ENCODE measurements around the gene ABCB9. TPM values are rescaled to one million over a fixed set of nuclear protein-coding genes. Genes with fewer than 3 reads are reported as not detected.
"Not testable (repeated sequence)": the region's sequence is repeated elsewhere in the genome, so short reads cannot be mapped to it uniquely, and the experiment has no call there.

ABCB9 gene
- total RNA-seq, 1 experiment from 2014 or later: 11.0 TPM

GRCh38 chr12:122892724-122893123 lies 73.5 kb downstream of the ABCB9 start:
- not testable (repeated sequence) for H3K27me3 ChIP-seq (replicated peaks); H3K4me3 ChIP-seq; DNase-seq (ENCODE audit: low read depth in 1 of 2, low spot score in 2 of 2); H3K9me3 ChIP-seq (replicated peaks); H3K27ac ChIP-seq
- peaks cover 50% of the 10 kb centered on the region for H3K4me1 ChIP-seq (replicated peaks)
- H3K36me3 ChIP-seq: peaks cover 10% of the 10 kb centered on the region; the same call in 1 of the 2 replicates

GRCh38 chr12:122891661-122892525 lies 74.4 kb downstream of the ABCB9 start:
- H3K27ac ChIP-seq: peak overlapping the region; percentile 61
- H3K4me1 ChIP-seq (replicated peaks): peaks cover 59% of the 10 kb centered on the region
- no peak overlapping the region for H3K4me3 ChIP-seq
- no peaks in the 10 kb centered on the region for H3K27me3 ChIP-seq (replicated peaks)
- H3K36me3 ChIP-seq: peaks cover 10% of the 10 kb centered on the region; the same call in 1 of the 2 replicates
- peak in 1 of 2 experiments; percentile 45 for DNase-seq (ENCODE audit: low read depth in 1 of 2, low spot score in 2 of 2)
- H3K9me3 ChIP-seq (replicated peaks): no peaks in the 10 kb centered on the region

GRCh38 chr12:122889761-122890520 lies 76.3 kb downstream of the ABCB9 start:
- no peaks in the 10 kb centered on the region for H3K9me3 ChIP-seq (replicated peaks)
- H3K27ac ChIP-seq: no peak overlapping the region
- H3K4me3 ChIP-seq: no peak overlapping the region
- peaks cover 5% of the 10 kb centered on the region; the same call in 1 of the 2 replicates for H3K36me3 ChIP-seq
- H3K4me1 ChIP-seq (replicated peaks): peaks cover 61% of the 10 kb centered on the region
- DNase-seq (ENCODE audit: low read depth in 1 of 2, low spot score in 2 of 2): no peak
- H3K27me3 ChIP-seq (replicated peaks): no peaks in the 10 kb centered on the region

- Histone ChIP-seq H3K27ac (peak overlapping the region; percentile 52), H3K9me3 (replicated peaks) (no peaks in the 10 kb centered on the region), H3K4me1 (replicated peaks) (peaks cover 49% of the 10 kb centered on the region), H3K4me3 (no peak overlapping the region), H3K36me3 (no peaks in the 10 kb centered on the region), H3K27me3 (replicated peaks) (no peaks in the 10 kb centered on the region)
- no peak for DNase-seq (ENCODE audit: low read depth in 1 of 2, low spot score in 2 of 2)
These were observed 78.0 kb downstream of the ABCB9 start for GRCh38 chr12:122888232-122888752.

- Histone ChIP-seq H3K4me3 (no peak overlapping the region), H3K36me3 (no peaks in the 10 kb centered on the region), H3K27me3 (replicated peaks) (no peaks in the 10 kb centered on the region), H3K9me3 (replicated peaks) (no peaks in the 10 kb centered on the region), H3K27ac (peak overlapping the region; percentile 52; the same call in 1 of the 2 replicates), H3K4me1 (replicated peaks) (peaks cover 49% of the 10 kb centered on the region)
- no peak for DNase-seq (ENCODE audit: low read depth in 1 of 2, low spot score in 2 of 2)
These were observed 78.4 kb downstream of the ABCB9 start for GRCh38 chr12:122887819-122888212.

GRCh38 chr12:122886851-122887818 lies 79.1 kb downstream of the ABCB9 start:
- Histone ChIP-seq H3K27me3 (replicated peaks) (no peaks in the 10 kb centered on the region), H3K4me3 (no peak overlapping the region), H3K27ac (no peak overlapping the region), H3K4me1 (replicated peaks) (peaks cover 44% of the 10 kb centered on the region), H3K36me3 (no peaks in the 10 kb centered on the region), H3K9me3 (replicated peaks) (no peaks in the 10 kb centered on the region)
- peak in 1 of 2 experiments; percentile 33 for DNase-seq (ENCODE audit: low read depth in 1 of 2, low spot score in 2 of 2)

- no peaks in the 10 kb centered on the region for H3K36me3 ChIP-seq
- H3K27me3 ChIP-seq (replicated peaks): no peaks in the 10 kb centered on the region
- H3K4me3 ChIP-seq: no peak overlapping the region
- H3K4me1 ChIP-seq (replicated peaks): peaks cover 34% of the 10 kb centered on the region
- no peak overlapping the region for H3K27ac ChIP-seq
- H3K9me3 ChIP-seq (replicated peaks): no peaks in the 10 kb centered on the region
- DNase-seq (ENCODE audit: low read depth in 1 of 2, low spot score in 2 of 2): no peak
These were observed 80.1 kb downstream of the ABCB9 start for GRCh38 chr12:122886161-122886560.

- H3K4me1 ChIP-seq (replicated peaks): peaks cover 33% of the 10 kb centered on the region
- DNase-seq (ENCODE audit: low read depth in 1 of 2, low spot score in 2 of 2): no peak
- H3K4me3 ChIP-seq: no peak overlapping the region
- no peak overlapping the region for H3K27ac ChIP-seq
- no peaks in the 10 kb centered on the region for H3K36me3 ChIP-seq
- no peaks in the 10 kb centered on the region for H3K27me3 ChIP-seq (replicated peaks)
- H3K9me3 ChIP-seq (replicated peaks): no peaks in the 10 kb centered on the region
These were observed 81.4 kb downstream of the ABCB9 start for GRCh38 chr12:122884860-122885259.

- peaks cover 32% of the 10 kb centered on the region for H3K4me1 ChIP-seq (replicated peaks)
These were observed 82.0 kb downstream of the ABCB9 start for GRCh38 chr12:122884091-122884826.

GRCh38 chr12:122882908-122883558 lies 83.2 kb downstream of the ABCB9 start:
- Histone ChIP-seq H3K9me3 (replicated peaks) (no peaks in the 10 kb centered on the region), H3K4me1 (replicated peaks) (peaks cover 20% of the 10 kb centered on the region), H3K36me3 (peaks cover 4% of the 10 kb centered on the region; the same call in 1 of the 2 replicates), H3K4me3 (no peak overlapping the region), H3K27ac (no peak overlapping the region), H3K27me3 (replicated peaks) (no peaks in the 10 kb centered on the region)
- DNase-seq (ENCODE audit: low read depth in 1 of 2, low spot score in 2 of 2): no peak

More at GRCh38 chr12:122884091-122884826, 82.0 kb downstream of the ABCB9 start:
- Histone ChIP-seq H3K4me3 (no peak overlapping the region), H3K27me3 (replicated peaks) (no peaks in the 10 kb centered on the region), H3K27ac (no peak overlapping the region), H3K36me3 (no peaks in the 10 kb centered on the region; the same call in 1 of the 2 replicates), H3K9me3 (replicated peaks) (no peaks in the 10 kb centered on the region)
- no peak for DNase-seq (ENCODE audit: low read depth in 1 of 2, low spot score in 2 of 2)

GRCh38 chr12:122880668-122881067 lies 85.6 kb downstream of the ABCB9 start:
- Histone ChIP-seq H3K4me1 (replicated peaks) (peaks cover 9% of the 10 kb centered on the region), H3K27ac (no peak overlapping the region), H3K4me3 (no peak overlapping the region), H3K9me3 (replicated peaks) (no peaks in the 10 kb centered on the region), H3K36me3 (peaks cover 4% of the 10 kb centered on the region), H3K27me3 (replicated peaks) (no peaks in the 10 kb centered on the region)
- DNase-seq (ENCODE audit: low read depth in 1 of 2, low spot score in 2 of 2): no peak

GRCh38 chr12:122880155-122880667 lies 86.1 kb downstream of the ABCB9 start:
- no peak overlapping the region for H3K27ac ChIP-seq
- H3K4me3 ChIP-seq: no peak overlapping the region
- no peaks in the 10 kb centered on the region for H3K9me3 ChIP-seq (replicated peaks)
- H3K27me3 ChIP-seq (replicated peaks): no peaks in the 10 kb centered on the region
- peaks cover 13% of the 10 kb centered on the region for H3K4me1 ChIP-seq (replicated peaks)
- DNase-seq (ENCODE audit: low read depth in 1 of 2, low spot score in 2 of 2): no peak
- H3K36me3 ChIP-seq: peaks cover 4% of the 10 kb centered on the region
